IgD-negative memory B cell (primary cell): ENCODE results near the gene NUP107. TPM values are rescaled to one million over a fixed set of nuclear protein-coding genes. Genes with fewer than 3 reads are reported as not detected.
"Not testable (repeated sequence)": the region's sequence is repeated elsewhere in the genome, so short reads cannot be mapped to it uniquely, and the experiment has no call there.

Experiments
- H3K27ac Mint-ChIP-seq, 3 donors: one replicate each; pipeline ENCODE4 v1.8.0; 2020 to 2022; ENCODE audit warnings: mild to moderate bottlenecking in 3 of 3, mixed read lengths in 3 of 3, moderate library complexity in 1 of 3
- H3K27me3 Mint-ChIP-seq: one replicate; pipeline ENCODE4 v1.8.0; 2021; ENCODE audit warnings: mixed read lengths
- H3K36me3 Mint-ChIP-seq: one replicate; pipeline ENCODE4 v1.8.0; 2020; ENCODE audit warnings: mild to moderate bottlenecking, mixed read lengths
- H3K4me1 Mint-ChIP-seq, 3 donors: one replicate each; pipeline ENCODE4 v1.8.0; 2020 to 2022; ENCODE audit warnings: mixed read lengths in 3 of 3, mild to moderate bottlenecking in 1 of 3
- H3K4me3 Mint-ChIP-seq, 4 donors: one replicate each; pipeline ENCODE4 v1.8.0; 2020 to 2022; ENCODE audit warnings: mild to moderate bottlenecking in 4 of 4, mixed read lengths in 4 of 4, moderate library complexity in 3 of 4
- H3K9me3 Mint-ChIP-seq, 3 donors: one replicate each; pipeline ENCODE4 v1.8.0; 2020 to 2021; ENCODE audit warnings: mixed read lengths in 3 of 3, mild to moderate bottlenecking in 1 of 3
- polyA plus RNA-seq: library from polyadenylated mRNA; unstranded; fragments of 300-500 nt; fragmentation: Illumina TruSeq; gene quantifications from one replicate; pipeline ENCODE4 v1.2.3, GENCODE V29; 2021

Gene NUP107
- 28.9 TPM for polyA plus RNA-seq

DNA sequence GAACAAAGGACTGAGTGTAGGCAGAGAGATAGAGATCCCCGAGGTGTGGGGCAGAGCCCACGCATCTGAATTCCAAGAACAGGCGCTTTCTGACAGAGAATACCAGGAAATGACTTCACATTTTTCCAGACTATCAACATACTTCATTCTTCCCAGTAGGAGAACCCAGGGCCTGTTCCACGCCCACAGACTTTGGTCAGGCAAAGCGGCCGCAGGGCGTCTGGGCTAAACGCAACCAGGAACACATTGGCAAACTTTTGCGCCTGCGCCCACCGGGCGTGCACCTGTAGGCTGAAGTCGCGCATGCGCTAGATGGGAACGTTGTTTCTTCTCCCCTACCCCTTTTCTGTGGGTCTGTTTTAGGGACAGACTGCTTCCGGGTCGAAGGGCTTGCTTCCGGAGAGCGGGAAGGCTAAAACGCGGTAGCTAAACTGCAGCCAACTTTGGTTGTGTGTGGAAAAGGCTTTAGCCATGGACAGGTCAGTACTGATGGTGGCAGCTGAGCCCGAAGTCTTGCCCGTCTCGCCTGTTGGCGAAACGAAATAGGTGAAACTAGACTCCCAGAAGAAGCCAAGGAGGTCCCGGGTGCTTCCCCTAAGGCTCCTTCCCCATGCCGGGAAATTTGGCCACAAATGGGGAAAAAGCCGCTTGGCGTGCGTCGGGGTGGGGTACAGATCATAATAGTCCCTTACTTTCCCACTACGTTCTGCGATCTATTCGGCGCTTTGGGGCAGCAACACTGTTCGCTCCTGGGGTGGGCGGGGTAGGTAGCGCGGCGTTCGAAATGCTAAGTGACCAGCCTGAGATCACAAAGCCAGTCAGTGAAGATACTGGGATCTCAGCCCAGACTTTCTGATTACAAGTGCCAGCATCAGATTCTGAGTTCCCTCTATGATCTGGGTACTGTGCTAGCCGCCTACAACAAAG is at the start of gene NUP107:
Gene NUP107 (plus strand): TSS at position 384 of the 927 bp plus-strand sequence. CDS start 88 bp downstream, at position 472.
- Mint-ChIP-seq H3K27me3 (no peaks in the 10 kb centered on the region), H3K27ac (peak within 1 kb of the TSS; percentile 89 to 98 (median 96)), H3K9me3 (no peaks in the 10 kb centered on the region), H3K4me1 (peaks cover 13 to 23% (median 21%) of the 10 kb centered on the region in 3 donors), H3K36me3 (peaks cover 5% of the 10 kb centered on the region), H3K4me3 (peak within 1 kb of the TSS; percentile 97 to 100 (median 98))

DNA sequence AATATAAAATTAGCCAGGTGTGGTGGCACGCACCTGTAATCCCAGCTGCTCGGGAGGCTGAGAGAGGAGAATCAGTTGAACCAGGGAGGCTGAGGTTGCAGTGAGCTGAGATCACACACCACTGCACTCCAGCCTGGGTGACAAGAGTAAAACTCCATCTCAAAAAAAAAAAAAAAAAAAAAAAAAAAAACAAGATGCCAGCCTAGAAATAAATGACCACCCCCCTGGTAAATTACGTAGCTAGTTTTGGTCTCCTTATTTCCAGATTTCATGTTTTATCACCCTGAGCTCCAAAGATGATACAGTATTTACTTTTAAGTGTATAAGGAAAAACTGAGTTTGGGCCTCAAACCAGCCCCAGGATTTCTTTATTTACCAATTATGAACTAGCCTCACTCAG is 49.3 kb upstream of the NUP107 start:
- H3K4me1 Mint-ChIP-seq, result peaks cover 77 to 82% (median 80%) of the 10 kb centered on the region in 3 donors
- not testable (repeated sequence) for H3K9me3 Mint-ChIP-seq, H3K27me3 Mint-ChIP-seq, H3K36me3 Mint-ChIP-seq
- peak overlapping the region in 2 of 4 donors; percentile 22 to 61 for H3K4me3 Mint-ChIP-seq
- H3K27ac Mint-ChIP-seq, result peak overlapping the region; percentile 16 to 84 (median 26)

DNA sequence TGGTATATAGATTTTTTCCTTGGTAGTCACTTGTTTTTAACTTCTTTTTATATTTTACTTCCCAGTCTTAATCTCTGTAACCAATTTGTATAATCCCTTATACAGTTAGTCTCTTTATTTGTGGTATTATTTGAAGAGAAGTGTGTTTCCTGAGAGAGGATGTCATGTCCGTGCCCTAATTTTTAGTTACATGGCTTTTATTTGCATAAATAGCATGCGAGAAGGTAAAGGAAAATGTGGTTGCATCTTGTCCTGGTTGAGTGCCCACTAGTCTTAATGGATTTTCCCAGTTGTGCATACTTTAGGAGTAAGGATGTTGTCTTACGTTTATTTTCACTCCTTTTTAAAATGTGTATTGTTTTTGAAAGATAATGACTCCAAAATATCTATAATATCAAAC is 48.6 kb upstream of the NUP107 start:
- Mint-ChIP-seq H3K27me3 (no peaks in the 10 kb centered on the region), H3K27ac (peak overlapping the region in 2 of 3 donors; percentile 16 to 26), H3K4me3 (peak overlapping the region in 2 of 4 donors; percentile 61 to 86), H3K9me3 (no peaks in the 10 kb centered on the region), H3K4me1 (peaks cover 72 to 77% (median 76%) of the 10 kb centered on the region in 3 donors), H3K36me3 (peaks cover 2% of the 10 kb centered on the region)

DNA sequence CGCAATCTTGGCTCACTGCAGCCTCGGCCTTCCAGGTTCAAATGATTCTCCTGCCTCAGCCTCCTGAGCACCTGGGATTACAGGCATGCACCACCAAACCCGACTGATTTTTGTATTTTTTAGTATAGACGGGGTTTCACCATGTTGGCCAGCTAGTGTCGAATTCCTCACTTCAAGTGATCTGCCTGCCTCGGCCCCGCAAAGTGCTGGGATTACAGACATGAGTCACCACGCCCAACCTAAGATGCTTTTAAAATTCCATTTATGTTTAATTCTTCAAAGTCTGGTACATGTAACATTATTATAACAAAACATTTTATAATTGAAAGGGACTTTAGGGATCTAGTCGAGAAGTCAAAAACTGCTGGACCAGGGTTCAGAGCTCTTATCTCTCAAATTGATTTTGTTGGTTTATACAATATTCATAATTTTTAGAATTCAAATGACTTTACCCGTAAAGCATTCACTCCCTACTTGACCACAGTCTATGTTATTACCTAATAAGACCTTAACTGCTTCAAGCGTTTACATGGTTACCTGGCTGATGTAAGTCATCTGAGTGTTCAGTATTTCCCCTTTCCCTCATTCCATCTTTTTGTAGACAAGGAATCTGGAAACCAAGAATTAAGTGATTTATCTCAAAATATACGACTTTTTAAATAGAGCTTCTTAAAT is 47.9 kb upstream of the NUP107 start:
- Mint-ChIP-seq H3K4me1 (peaks cover 67 to 71% (median 70%) of the 10 kb centered on the region in 3 donors), H3K9me3 (no peaks in the 10 kb centered on the region), H3K27ac (peak overlapping the region; percentile 26 to 76 (median 51)), H3K4me3 (peak overlapping the region in 3 of 4 donors; percentile 37 to 82 (median 74)), H3K27me3 (no peaks in the 10 kb centered on the region), H3K36me3 (peaks cover 2% of the 10 kb centered on the region)

DNA sequence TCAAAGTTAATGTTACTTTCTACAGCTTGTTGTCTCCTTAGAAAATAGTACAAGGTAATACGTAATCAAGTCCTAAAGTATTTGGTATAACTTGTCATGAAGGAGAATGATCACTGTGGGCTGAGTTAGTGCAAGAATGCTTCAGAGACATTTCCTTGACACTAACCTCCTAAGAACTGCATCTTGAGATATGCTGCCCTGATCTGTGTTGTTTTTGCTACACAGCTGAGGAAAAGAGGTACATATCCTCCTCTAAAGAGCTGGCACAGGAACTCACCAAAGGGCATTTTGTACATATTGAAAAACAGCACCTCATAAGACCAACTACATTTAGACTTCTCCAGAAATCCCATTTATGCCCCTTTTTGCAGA is 47.4 kb upstream of the NUP107 start:
- Mint-ChIP-seq H3K27me3 (no peaks in the 10 kb centered on the region), H3K4me1 (peaks cover 66 to 70% (median 69%) of the 10 kb centered on the region in 3 donors), H3K9me3 (no peaks in the 10 kb centered on the region), H3K27ac (peak overlapping the region; percentile 51 to 76 (median 74)), H3K36me3 (peaks cover 4% of the 10 kb centered on the region), H3K4me3 (peak overlapping the region in 3 of 4 donors; percentile 31 to 82 (median 37))

DNA sequence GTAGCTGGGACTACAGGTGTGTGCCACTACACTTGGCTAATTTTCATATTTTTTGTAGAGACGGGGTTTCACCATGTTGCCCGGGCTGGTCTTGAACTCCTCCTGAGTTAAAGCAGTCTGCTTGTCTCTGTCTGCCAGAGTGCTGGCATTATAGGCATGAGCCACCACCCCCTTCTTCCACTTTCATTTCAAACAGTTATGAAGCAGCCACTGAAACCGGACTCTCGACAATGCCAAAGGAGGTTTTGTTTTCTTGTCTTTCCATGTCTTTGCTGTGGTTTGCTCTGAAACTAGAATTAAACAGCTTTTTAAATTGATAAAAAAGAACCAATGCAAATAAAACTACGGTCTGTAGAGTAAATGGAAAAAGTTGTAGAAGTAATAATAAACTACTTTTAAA is 45.6 kb upstream of the NUP107 start:
- no peaks in the 10 kb centered on the region for H3K27me3 Mint-ChIP-seq
- no peaks in the 10 kb centered on the region for H3K9me3 Mint-ChIP-seq
- peak overlapping the region; percentile 50 to 91 (median 76) for H3K4me3 Mint-ChIP-seq
- H3K27ac Mint-ChIP-seq, result peak overlapping the region; percentile 47 to 89 (median 83)
- H3K4me1 Mint-ChIP-seq, result peaks cover 57 to 68% (median 64%) of the 10 kb centered on the region in 3 donors
- H3K36me3 Mint-ChIP-seq, result peaks cover 2% of the 10 kb centered on the region

DNA sequence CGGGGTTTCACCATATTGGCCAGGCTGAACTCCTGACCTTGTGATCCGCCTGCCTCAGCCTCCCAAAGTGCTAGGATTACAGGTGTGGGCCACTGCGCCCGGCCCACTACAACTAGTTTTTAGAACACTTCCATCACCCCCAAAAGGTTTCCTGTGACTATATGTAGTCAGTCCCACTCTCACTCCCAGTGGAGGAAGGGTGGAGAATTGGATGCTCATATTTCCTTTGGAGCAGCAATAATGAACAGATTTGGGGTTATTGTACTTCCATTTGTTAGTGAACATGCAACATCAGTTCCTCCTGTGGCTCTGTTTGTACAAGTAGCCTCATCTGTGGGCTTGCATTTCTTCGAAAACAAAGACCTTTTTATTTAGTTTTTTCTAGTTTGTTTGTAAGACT is 40.3 kb upstream of the NUP107 start:
- H3K27ac Mint-ChIP-seq, result peak overlapping the region in 1 of 3 donors; percentile 13
- peaks cover 2% of the 10 kb centered on the region for H3K36me3 Mint-ChIP-seq
- no peaks in the 10 kb centered on the region for H3K27me3 Mint-ChIP-seq
- H3K9me3 Mint-ChIP-seq, result no peaks in the 10 kb centered on the region
- peaks cover 32 to 41% (median 34%) of the 10 kb centered on the region in 3 donors for H3K4me1 Mint-ChIP-seq
- no peak overlapping the region for H3K4me3 Mint-ChIP-seq

DNA sequence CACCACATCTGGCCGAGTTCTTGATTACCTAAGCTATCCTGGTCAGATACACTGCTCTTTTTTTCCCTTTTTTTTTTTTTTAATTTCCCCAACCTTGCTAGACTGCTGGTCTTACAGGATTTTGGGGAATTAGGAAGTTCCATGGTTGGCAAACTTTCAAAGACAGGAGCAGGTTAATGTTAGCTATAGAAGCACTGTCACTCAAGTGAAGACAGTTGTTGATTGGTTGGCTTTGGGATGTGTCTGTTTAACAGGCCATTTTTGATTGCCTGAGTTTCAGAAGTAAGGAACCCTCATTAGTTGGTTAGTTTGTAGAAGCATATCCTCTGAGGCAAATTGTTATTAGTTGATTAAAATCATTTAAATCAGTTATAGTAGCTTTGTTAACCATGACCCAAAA is 39.3 kb upstream of the NUP107 start:
- H3K4me3 Mint-ChIP-seq, result peak overlapping the region in 1 of 4 donors; percentile 22
- peaks cover 23 to 31% (median 24%) of the 10 kb centered on the region in 3 donors for H3K4me1 Mint-ChIP-seq
- no peaks in the 10 kb centered on the region for H3K27me3 Mint-ChIP-seq
- peaks cover 2% of the 10 kb centered on the region for H3K36me3 Mint-ChIP-seq
- peak overlapping the region in 2 of 3 donors; percentile 73 to 89 for H3K27ac Mint-ChIP-seq
- no peaks in the 10 kb centered on the region for H3K9me3 Mint-ChIP-seq

DNA sequence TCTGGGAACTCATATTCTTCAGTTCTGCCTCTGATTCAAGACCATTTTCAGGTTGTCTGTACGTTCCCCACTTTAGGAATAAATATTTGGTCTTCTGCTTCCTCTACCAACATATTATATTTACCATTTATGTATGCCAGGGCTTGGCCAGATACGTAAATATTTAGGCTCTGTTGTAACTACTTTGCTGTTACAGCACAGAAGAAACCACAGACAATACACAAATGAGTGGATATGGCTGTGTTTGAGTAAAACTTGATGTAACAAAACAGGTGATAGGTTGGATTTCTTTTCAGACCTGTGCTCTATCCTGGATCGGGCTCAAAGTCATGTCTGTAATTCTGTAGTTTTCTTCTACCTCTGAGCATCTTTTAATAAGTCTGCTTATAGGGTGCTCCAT is 38.6 kb upstream of the NUP107 start:
- H3K4me3 Mint-ChIP-seq, result no peak overlapping the region
- H3K9me3 Mint-ChIP-seq, result no peaks in the 10 kb centered on the region
- H3K27me3 Mint-ChIP-seq, result no peaks in the 10 kb centered on the region
- peak overlapping the region in 1 of 3 donors; percentile 89 for H3K27ac Mint-ChIP-seq
- H3K4me1 Mint-ChIP-seq, result peaks cover 20 to 30% (median 22%) of the 10 kb centered on the region in 3 donors
- peaks cover 2% of the 10 kb centered on the region for H3K36me3 Mint-ChIP-seq

DNA sequence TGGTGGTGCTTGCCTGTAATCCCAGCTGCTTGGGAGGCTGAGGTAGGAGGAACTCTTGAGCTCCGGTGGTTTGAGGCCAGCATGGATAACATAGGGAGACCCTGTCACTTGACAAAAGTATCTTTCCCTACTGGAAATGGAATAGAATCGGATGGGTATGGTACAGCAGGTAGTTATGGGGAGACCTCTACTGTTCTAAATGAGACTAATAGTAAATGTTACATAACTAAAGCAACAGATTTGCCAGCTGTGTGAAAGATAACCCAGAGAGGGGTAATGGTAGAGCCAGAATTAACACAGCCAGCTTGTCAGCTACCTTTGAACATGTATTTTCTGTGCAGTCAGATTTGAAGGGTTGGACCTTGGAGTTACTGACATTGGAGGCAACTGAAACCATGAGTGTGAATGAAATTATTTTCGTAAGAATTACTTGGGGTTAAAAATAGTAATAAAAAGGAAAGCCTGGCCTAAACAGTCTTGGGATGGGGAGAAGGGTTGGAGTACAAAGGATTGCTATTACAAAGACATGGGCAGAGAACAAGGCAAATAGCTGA is 21.7 kb upstream of the NUP107 start:
- H3K36me3 Mint-ChIP-seq, result no peaks in the 10 kb centered on the region

DNA sequence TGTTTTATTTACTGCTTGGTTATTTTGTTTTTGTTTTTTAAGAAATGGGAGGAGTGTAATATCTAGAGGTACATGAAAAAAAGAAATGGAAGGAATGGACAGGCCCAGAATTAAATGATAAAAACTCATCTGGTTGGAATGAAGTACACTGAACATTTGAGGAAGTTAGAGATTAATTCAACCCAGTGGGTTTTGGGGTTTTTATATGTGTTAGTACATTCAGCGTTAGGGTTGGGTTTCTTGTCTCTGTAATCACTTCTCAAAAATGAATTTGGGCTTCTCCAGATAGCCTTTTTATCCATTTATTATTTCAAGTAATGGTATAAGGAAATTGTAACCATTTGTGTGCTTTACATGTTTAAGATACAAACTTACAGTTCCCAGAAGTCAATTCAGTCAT is 19.5 kb upstream of the NUP107 start:
- Mint-ChIP-seq H3K4me3 (no peak overlapping the region), H3K9me3 (peaks cover 0 to 2% (median 0%) of the 10 kb centered on the region in 3 donors), H3K27me3 (no peaks in the 10 kb centered on the region), H3K4me1 (peaks cover 2 to 10% (median 8%) of the 10 kb centered on the region in 3 donors), H3K36me3 (peaks cover 3% of the 10 kb centered on the region), H3K27ac (peak overlapping the region in 2 of 3 donors; percentile 10 to 78)

More for the DNA sequence above, 21.7 kb upstream of the NUP107 start:
- Mint-ChIP-seq H3K27ac (peak overlapping the region in 1 of 3 donors; percentile 91), H3K4me3 (no peak overlapping the region), H3K27me3 (no peaks in the 10 kb centered on the region), H3K4me1 (peaks cover 3 to 10% (median 8%) of the 10 kb centered on the region in 3 donors), H3K9me3 (no peaks in the 10 kb centered on the region)

DNA sequence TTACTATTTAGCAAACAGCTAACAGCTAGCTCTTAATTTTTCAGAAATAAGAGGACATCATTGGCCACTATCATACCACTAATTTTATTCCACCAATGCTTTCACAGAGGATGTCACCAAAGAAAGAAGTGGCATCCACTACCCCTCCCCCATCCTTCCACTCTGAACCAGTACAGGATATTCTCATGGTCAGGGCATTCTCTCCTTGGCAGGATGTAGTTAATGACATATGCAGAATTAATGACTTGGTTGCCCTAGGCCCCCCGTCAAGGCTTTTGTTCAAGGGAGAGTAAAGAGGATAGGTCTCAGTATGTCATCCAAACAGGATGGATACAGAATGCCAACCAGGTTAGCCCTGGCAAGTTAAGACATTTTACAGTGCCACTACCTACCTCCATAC is 18.9 kb upstream of the NUP107 start:
- Mint-ChIP-seq H3K4me3 (no peak overlapping the region), H3K4me1 (peaks cover 0 to 10% (median 8%) of the 10 kb centered on the region in 3 donors), H3K36me3 (peaks cover 3% of the 10 kb centered on the region)

DNA sequence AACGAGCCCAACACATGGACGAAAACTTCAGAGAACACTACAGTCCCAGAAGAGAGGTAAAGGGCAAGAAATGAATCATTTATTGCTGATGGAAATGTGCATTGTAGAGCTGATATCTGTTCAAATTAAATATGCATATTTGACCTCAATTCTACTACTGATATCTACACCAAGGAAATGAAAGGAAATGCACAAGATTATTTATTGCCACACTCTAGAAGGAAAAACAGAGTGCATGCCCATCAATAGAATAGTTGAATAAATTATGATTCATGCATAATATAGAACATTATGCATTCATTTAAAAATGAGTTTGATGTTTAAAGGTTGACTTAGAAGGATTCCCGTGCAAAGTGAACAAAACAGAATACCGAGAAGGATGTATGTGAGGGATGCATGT is 15.6 kb upstream of the NUP107 start:
- no peak overlapping the region for H3K27ac Mint-ChIP-seq
- no peaks in the 10 kb centered on the region for H3K27me3 Mint-ChIP-seq
- H3K36me3 Mint-ChIP-seq, result peaks cover 8% of the 10 kb centered on the region
- peaks cover 7 to 11% (median 8%) of the 10 kb centered on the region in 3 donors for H3K4me1 Mint-ChIP-seq
- H3K9me3 Mint-ChIP-seq, result peaks cover 0 to 2% (median 0%) of the 10 kb centered on the region in 3 donors
- H3K4me3 Mint-ChIP-seq, result no peak overlapping the region

More for the DNA sequence above, 18.9 kb upstream of the NUP107 start:
- peaks cover 0 to 2% (median 0%) of the 10 kb centered on the region in 3 donors for H3K9me3 Mint-ChIP-seq
- H3K27ac Mint-ChIP-seq, result no peak overlapping the region
- no peaks in the 10 kb centered on the region for H3K27me3 Mint-ChIP-seq

DNA sequence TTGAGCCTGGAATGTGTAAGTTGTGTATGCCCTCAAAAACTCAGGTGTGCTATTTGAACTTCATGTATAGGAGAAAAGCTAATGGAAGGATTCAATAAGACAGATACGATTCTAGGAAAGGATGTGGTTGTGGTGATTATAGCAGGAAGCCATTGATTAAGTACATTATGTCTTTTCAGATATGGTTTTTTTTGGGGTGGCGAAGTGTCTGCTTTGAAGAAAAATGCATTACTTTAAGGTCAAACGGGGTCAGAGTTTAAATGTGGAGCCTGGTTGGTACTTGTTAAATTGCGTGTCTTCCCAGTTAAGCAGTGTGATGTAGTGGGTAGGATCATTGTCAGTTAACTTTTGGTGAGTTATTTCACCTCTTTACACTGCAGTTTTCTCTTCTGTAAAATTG is 13.0 kb upstream of the NUP107 start:
- no peak overlapping the region for H3K27ac Mint-ChIP-seq
- no peak overlapping the region for H3K4me3 Mint-ChIP-seq
- H3K4me1 Mint-ChIP-seq, result peaks cover 3 to 7% (median 4%) of the 10 kb centered on the region in 3 donors
- H3K27me3 Mint-ChIP-seq, result no peaks in the 10 kb centered on the region
- H3K9me3 Mint-ChIP-seq, result peaks cover 0 to 2% (median 0%) of the 10 kb centered on the region in 3 donors
- peaks cover 8% of the 10 kb centered on the region for H3K36me3 Mint-ChIP-seq
